Measurements from ENCODE around the gene GNAI3.

The GNAI3 gene

GRCh38 chr1:109527098-109527811 lies 21.2 kb upstream of the GNAI3 start:
- no peak for DNase-seq (ENCODE audit: low spot score)

- DNase-seq (ENCODE audit: low spot score): no peak
Measured at GRCh38 chr1:109527846-109528695, 20.3 kb upstream of the GNAI3 start.

GRCh38 chr1:109528712-109529111 lies 19.7 kb upstream of the GNAI3 start:
- DNase-seq (ENCODE audit: low spot score): no peak

- no peak for DNase-seq (ENCODE audit: low spot score)
Measured at GRCh38 chr1:109529881-109530456, 18.4 kb upstream of the GNAI3 start.

GRCh38 chr1:109530457-109531087 lies 17.8 kb upstream of the GNAI3 start:
- no peak for DNase-seq (ENCODE audit: low spot score)

- no peak for DNase-seq (ENCODE audit: low spot score)
Measured at GRCh38 chr1:109531380-109531779, 17.0 kb upstream of the GNAI3 start.

GRCh38 chr1:109531826-109532364 lies 16.5 kb upstream of the GNAI3 start:
- no peak for DNase-seq (ENCODE audit: low spot score)

- DNase-seq (ENCODE audit: low spot score): peak; percentile 59
Measured at GRCh38 chr1:109532365-109533136, 15.9 kb upstream of the GNAI3 start.

GRCh38 chr1:109534307-109534858 lies 14.0 kb upstream of the GNAI3 start:
- no peak for DNase-seq (ENCODE audit: low spot score)

- no peak for DNase-seq (ENCODE audit: low spot score)
Measured at GRCh38 chr1:109535481-109535880, 12.9 kb upstream of the GNAI3 start.

GRCh38 chr1:109535971-109536491 lies 12.4 kb upstream of the GNAI3 start:
- no peak for DNase-seq (ENCODE audit: low spot score)

- no peak for DNase-seq (ENCODE audit: low spot score)
Measured at GRCh38 chr1:109537450-109538178, 10.8 kb upstream of the GNAI3 start.

- DNase-seq (ENCODE audit: low spot score): no peak
Measured at GRCh38 chr1:109538827-109539555, 9.4 kb upstream of the GNAI3 start.

GRCh38 chr1:109539676-109540075 lies 8.7 kb upstream of the GNAI3 start, which contains the start of gene GPR61:
Gene GPR61 (plus strand): TSS chr1:109539872. CDS start chr1:109543023, 3,151 bp downstream.
- DNase-seq (ENCODE audit: low spot score): no peak

- DNase-seq (ENCODE audit: low spot score): no peak
Measured at GRCh38 chr1:109541102-109541501, 7.3 kb upstream of the GNAI3 start.

GRCh38 chr1:109542657-109543056 lies 5.8 kb upstream of the GNAI3 start:
- no peak for DNase-seq (ENCODE audit: low spot score)

GRCh38 chr1:109543283-109543987 lies 5.0 kb upstream of the GNAI3 start:
- no peak for DNase-seq (ENCODE audit: low spot score)

- no peak for DNase-seq (ENCODE audit: low spot score)
Measured at GRCh38 chr1:109543988-109544735, 4.3 kb upstream of the GNAI3 start.

All from COLO829 (cell line).